HL-60/S4 treated with retinoic acid at 250 ng/mL for 4 days and 3 days (cell line): Measurements from ENCODE around the gene GSTM2.
"Not testable (repeated sequence)": the region's sequence is repeated elsewhere in the genome, so short reads cannot be mapped to it uniquely, and the experiment has no call there.

Experiments used
- in situ Hi-C: fragments of 300-500 bp; cut with MboI; formaldehyde crosslinking; loops from 2 replicates; pipeline ENCODE4 v1.7.0; 2022; ENCODE audit warnings: low sequenced_read_pairs

Gene GSTM2

DNA sequence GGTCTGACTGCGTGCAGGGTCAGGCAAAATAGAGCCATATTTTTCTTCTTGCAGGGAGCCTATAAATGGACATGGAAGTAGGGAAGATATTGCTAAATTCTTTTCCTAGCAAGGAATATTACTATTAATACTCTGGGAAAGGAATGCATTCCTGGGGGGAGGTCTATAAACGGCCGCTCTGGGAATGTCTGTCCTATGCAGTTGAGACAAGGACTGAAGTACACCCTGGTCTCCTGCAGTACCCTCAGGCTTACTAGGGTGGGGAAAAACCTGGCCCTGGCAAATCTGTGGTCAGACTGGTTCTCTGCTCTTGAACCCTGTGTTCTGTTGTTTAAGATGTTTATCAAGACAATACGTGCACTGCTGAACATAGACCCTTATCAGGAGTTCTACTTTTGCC, 41.1 kb downstream of the GSTM2 start:
- in situ Hi-C loops: not testable (repeated sequence)

DNA sequence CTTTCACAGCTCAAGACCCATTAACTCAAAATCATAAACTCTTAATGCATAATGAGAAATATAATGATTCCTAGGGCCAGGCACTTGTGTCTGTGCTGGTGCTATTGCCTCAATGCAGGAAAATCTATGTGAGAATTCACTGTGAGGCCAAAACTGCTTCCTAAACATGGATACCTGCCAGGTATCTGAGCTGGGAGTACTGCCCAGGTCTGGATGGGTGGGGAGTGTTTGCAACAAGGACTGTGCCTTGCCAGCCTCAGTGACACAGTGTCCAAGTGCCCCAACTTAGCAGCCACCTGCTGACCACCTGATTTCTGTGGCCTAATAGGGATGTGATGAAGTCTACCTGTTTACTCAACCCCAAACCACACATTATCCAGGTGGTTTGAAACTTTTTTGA, 42.0 kb downstream of the GSTM2 start:
- in situ Hi-C loops: not testable (repeated sequence)

DNA sequence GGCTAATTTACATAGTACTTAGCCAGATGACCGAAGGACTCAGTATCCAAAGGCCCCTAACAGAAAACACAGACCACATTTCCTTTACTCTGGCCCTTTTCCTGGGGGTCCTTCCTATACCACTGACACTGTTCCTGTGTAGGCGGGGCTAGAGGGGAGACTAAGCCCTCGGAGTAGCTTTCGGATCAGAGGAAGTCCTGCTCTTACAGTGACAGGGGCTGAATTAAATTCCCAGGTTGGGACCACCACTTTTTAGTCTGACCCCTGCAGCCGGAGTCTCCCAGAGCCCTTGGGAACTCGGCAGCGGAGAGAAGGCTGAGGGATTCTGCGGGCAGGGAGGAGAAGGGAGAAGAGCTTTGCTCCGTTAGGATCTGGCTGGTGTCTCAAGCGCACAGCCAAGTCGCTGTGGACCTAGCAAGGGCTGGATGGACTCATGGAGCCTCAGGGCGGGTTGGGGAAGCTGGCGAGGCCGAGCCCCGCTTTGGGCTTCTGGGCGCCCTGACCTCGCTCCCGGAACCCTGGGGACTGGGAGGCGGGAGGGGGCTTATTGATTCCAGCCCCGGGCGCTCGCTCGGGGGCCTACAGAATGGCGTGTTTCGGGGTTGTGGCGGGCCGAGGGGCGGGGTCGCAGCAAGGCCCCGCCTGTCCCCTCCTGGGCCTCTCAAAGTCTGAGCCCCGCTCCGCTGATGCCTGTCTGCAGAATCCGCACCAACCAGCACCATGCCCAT, 43.9 kb downstream of the GSTM2 start, which contains the start of gene GSTM5:
TSS of gene GSTM5 (plus strand) at position 659 of the 728 bp plus-strand sequence. CDS start at position 721, 62 bp downstream.
- in situ Hi-C loops: not testable (repeated sequence)

DNA sequence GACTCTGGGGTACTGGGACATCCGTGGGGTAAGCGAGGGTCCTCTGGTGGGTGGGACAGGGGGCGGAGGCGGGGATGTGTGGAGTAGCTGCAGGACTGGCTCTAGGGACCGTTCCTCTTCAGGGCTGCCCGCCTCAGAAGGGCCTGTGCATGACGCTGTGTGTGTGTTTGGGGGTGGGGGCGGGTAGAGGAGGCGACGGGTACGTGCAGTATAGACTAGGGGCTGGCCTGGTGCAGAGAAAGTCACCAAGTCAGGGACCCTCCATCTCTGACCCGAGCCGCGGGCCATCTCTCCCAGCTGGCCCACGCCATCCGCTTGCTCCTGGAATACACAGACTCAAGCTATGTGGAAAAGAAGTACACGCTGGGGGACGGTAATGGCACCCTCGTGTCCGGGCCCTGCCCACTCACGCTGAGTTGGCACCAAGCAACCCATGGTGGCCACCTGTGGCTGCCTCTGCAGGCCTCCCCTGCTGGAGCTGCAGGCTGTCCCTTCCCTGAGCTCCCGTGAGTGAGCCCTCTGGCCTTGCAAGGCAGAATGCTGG, 44.5 kb downstream of the GSTM2 start:
- in situ Hi-C loops: no loop called here

DNA sequence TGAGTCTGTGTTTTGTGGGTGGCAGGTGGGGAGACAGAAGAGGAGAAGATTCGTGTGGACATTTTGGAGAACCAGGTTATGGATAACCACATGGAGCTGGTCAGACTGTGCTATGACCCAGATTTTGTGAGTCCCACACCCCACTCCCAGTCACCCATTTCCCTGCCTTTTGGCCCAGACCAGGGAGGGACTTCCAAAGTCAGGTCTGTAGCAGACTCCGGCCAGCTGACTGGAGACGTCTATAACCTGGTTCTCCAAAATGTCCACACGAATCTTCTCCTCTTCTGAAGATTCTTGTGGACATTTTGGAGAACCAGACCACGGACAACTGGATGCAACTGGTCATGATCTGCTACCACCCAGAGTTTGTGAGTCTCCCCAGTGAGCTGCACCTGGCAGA, 45.8 kb downstream of the GSTM2 start:
- in situ Hi-C loops: no loop called here

DNA sequence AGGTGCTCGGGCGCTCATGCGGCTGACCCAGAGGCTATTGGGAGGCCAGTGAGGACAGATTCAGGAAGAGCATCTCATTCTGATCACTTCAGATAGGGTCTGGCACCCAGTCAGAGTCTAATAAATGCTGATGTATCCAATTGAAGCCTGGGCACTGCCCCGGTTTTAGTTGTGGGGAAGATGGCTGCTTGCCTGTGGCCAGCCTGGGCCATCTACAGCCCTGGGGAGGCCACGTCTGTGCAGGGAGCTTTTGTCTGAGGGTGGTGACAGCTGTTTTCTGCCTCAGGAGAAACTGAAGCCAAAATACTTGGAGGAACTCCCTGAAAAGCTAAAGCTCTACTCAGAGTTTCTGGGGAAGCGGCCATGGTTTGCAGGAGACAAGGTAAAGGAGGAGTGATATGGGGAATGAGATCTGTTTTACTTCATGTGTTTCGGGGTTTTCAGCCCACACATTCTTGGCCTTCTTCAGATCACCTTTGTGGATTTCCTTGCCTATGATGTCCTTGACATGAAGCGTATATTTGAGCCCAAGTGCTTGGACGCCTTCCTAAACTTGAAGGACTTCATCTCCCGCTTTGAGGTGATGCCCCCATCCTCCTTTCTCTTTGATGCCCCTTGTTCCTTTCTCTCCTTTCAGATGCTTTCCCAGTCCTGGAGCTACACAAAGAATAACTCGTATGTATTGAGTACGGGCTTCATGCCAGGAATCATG, 47.0 kb downstream of the GSTM2 start:
- in situ Hi-C loops: no loop called here

DNA sequence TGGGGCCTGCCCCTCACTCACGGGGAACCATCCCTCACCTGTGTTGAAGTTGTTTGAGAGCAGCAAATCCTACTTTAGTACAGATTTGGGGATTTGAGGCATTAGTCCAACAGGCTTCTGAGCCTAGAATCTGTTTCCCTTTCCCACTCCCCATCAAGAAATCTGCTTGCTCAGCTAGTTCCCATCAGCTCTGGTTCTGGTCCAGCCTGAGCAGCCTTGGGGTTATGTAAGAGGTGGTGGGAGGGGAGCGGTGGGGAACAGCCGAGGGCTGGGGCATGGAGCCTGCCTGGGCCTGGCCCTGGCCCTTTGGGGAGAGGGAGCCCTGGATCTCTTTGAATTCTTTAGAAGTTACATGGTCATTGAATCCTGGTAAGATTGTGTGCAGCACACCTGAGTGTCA, 48.3 kb downstream of the GSTM2 start:
- in situ Hi-C loops: no loop called here

DNA sequence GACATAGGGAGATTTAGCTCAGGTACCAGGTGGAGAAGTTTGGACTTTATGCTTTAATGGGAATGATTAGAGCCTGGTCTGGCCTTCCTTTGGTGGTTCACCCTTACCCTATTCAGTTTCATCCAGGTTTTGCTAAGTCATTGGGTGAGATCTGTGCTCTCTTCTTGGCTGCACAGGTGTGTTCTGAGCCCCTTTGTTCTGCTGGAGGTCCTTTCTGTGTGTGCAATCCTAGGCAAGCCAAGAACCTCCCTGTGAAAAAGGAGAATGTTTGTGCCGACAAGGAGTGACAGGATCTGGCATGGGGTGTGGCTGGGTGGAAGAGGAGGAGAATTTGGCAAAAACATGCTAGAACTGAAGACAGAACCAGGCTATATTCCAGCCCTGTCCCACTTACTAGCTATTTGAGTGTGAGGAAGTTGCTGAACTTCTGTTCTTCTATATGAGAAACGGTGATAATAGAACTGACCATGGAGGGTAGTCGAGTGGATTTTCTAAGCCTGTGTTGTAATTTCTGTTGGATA, 48.8 kb downstream of the GSTM2 start:
- in situ Hi-C loops: no loop called here

DNA sequence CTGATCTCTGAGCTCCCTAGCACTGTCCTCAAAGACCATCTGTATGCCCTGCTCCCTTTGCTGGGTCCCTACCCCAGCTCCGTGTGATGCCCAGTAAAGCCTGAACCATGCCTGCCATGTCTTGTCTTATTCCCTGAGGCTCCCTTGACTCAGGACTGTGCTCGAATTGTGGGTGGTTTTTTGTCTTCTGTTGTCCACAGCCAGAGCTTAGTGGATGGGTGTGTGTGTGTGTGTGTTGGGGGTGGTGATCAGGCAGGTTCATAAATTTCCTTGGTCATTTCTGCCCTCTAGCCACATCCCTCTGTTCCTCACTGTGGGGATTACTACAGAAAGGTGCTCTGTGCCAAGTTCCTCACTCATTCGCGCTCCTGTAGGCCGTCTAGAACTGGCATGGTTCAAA, 49.9 kb downstream of the GSTM2 start:
- in situ Hi-C loops: no loop called here

DNA sequence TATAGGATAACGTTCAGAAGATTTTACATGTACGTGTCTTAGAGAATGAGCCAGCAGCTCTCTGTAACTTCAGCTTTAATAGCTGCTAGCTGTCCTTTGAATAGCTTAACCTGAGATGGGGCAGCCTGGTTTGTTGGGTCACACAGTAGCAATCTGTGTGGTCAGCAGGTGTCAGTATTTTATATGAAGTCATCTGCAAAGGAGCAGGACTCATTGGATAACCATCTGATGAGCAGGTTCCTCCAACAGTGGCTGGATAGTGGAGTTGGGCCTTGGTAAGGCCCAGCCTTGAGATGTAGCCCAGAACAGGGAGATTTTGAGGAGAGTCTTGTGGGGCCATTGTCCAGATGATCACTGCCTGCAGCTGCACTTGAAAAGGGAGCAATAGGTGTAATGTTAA, 50.6 kb downstream of the GSTM2 start:
- in situ Hi-C loops: no loop called here

DNA sequence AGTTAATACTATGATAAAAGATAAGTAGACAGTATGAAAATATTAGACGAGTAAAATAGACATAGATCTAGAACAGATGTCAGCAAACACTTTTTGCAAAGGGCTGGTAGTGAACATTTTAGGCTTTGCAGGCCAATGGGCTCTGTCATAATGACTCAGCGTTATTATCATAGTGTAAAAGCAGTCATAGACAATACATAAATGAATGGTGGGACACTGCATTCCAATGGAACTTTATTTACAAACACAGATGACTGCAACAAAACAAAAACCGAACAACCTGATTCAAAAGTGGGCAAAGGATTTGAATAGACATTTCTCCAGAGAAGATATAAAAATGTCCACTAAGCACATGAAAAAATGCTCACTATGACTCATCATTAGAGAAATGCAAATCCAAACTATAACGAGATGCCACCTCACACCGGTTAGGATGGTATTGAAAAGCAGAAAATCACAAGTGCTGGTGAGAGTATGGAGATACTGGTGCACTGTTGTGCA, 51.5 kb downstream of the GSTM2 start:
- in situ Hi-C loops: no loop called here

DNA sequence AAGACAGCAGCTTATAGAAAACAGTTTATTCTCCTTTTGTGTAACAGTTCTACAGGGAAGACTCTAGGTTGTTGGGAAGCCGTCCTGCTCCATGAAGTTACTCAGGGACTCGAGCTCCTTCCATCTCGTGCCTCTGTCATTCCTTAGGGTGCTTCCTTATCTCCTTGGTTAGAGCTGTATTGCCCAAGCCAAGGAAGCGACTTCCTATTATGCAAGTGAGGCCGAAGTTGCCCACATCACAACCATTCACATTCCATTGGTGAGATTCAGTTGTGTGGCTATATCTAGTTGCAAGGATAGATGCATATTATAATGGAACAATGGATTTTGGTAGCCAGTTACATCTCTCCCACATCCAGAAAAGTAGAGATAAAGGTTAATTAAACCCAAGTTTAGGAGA, 53.2 kb downstream of the GSTM2 start:
- in situ Hi-C loops: no loop called here

DNA sequence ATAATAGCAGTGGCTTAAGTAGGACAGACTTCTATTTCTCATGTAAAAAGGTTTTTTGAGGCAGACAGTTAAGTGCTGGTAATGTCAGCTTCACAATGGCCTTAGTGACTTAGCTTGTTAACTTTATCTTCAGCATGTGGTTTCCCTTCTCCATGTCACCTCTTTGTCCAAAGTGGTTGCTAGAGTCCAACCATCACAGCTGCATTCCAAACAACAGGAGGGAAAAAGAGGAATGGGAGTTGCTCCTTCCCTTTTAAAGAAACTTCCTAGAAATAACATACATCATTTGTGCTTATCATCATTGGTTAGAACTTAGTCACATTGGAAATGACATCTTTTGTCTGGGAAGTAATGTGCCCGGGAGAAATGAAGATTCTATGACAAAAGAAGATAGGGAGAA, 54.1 kb downstream of the GSTM2 start:
- in situ Hi-C loops: no loop called here

DNA sequence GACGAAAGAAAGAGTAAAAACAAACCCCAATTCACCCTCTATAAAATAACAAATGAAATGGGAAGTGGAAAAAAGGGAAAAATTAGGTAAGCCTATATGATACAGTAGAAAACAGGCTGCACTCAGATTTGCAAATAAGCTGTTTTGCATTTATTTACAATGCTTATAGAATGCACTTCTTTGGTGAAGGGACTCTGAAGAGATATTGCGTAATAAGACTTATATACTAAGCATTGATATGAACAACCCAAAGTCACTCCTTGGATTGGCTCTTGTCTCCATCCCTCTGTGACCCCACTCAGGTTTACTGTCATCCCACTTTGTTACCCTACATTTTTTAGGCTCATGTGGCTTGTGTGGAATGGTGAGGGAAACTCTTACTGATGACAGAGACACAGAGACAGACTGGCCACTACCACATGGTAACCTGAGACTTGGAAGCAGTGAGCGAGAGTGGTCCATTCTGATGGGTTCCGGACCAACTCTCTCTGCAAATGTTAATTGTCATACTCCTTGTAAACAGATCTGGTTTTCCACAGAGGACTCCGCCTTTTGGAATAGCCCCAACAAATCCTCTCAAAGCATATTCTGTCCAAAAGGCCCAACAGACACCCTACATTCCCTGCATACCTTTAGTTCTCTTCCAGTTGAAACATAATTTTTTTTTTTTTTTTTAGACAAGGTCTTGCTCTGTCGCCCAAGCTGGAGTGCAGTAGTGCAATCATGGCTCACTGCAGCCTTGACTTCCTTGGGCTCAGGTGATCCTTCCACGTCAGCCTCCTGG, 55.2 kb downstream of the GSTM2 start:
- in situ Hi-C loops: no loop called here
